Measurements from ENCODE around the gene GRID1.

GRCh38 chr10:85674851-85675250 is 691.7 kb downstream of the GRID1 start:
- no peak for TF ChIP-seq CTCF (IDR thresholded peaks at IDR 0.05)
- TF ChIP-seq POLR2A (IDR thresholded peaks at IDR 0.05): no peak

All from thyroid gland (tissue), 4 donors.